Left renal cortex interstitium (tissue), 4 donors: ENCODE measurements around the gene AP4S1. TPM values are rescaled to one million over a fixed set of nuclear protein-coding genes. Genes with fewer than 3 reads are reported as not detected.
"Not testable (repeated sequence)": the region's sequence is repeated elsewhere in the genome, so short reads cannot be mapped to it uniquely, and the experiment has no call there.

ENCODE experiments used
- DNase-seq, 4 donors: peaks; one replicate each; pipeline ENCODE4 v3.0.0-alpha.2; 2013; ENCODE audit warnings: low read depth in 4 of 4, low spot score in 2 of 4, missing footprints in 1 of 4
- polyA plus RNA-seq, 4 donors: library from polyadenylated mRNA; unstranded; fragments of 120-200 nt; gene quantifications; one replicate each; pipeline ENCODE4 v1.2.1, GENCODE V29; 2013; ENCODE audit not compliant: insufficient read length in 4 of 4

Gene AP4S1
- polyA plus RNA-seq, 4 donors, result 17.6 to 22.3 (median 18.7) TPM

- DNase-seq, result no peak
Measured at GRCh38 chr14:31080056-31080455, 54.6 kb downstream of the AP4S1 start.

DNA sequence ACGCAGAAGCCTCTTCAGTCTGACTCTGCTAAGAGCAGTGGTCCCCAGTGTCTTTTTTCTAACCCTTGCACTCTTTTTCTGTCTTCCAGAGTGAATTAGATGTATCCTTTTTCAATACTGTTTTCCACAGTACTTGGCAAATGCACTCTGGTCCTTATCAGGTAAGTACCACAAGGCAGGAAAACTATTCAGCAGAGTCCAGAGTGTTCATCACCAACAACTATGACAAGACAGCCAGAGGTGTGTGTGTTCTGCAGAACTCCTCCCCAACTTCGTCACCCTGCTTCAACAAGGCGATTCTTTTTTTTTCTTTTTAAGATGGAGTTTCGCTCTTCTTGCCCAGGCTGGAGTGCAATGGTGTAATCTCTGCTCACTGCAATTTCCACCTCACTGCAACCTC lies 55.0 kb downstream of the AP4S1 start:
- DNase-seq, result no peak

DNA sequence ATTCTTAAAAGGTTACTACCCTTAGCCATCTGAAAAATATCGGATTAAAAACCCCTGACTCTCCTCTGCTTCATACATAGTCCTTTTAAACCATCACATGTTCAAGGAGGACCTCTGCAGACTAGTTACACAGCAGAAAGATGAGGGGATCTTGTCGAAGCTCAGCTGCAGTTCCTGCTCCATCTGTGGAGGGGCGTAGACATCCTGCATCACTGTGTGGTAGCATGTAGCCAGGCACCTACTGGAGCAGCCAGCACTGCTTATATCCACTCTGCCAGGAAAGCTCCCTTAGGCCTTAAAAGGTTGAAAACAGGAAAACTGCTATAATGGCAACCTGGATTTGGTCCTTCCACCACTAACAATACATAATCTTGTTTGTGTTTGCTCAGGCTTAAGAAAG lies 58.3 kb downstream of the AP4S1 start:
- DNase-seq, result no peak

DNA sequence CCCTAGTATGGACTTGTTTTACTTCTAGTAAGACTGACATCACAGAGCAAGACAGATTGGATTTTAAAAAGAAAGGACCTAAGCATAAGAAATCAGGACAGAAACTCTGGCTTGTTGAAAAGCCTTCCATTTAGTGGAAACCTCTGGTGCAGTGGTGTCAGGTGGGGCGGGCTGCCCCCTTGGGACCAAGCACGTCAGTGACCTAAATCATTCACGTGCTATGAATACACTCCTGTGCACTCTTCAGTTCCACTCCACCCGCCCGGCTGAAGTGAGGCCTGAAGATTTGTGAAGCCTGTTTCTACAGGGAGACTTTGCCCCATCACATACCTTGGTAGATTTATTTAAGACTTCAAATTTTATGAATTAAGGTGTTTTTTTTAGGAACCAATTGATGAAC lies 58.9 kb downstream of the AP4S1 start:
- no peak for DNase-seq

DNA sequence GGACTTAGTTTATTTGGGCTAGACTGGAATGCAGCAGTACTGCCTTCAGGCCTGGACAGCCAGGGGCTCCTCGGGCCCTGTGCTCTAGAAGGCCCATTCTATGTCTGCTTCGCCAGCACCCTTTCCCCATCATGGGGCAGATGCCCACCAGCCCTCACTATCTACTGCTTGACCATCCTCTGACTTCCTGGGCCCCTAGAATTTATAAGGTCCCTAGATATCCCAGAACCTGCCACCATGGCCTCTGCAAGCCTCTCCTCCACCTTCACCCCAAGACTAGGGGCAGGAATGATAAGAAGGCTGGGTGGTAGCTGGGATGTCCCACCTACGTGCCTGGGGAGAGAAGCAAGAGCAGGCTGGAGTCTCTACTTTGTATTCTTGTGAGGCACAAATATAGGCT lies 59.6 kb downstream of the AP4S1 start:
- DNase-seq, result no peak

- not testable (repeated sequence) for DNase-seq
Measured at GRCh38 chr14:31086466-31086865, 61.0 kb downstream of the AP4S1 start.

DNA sequence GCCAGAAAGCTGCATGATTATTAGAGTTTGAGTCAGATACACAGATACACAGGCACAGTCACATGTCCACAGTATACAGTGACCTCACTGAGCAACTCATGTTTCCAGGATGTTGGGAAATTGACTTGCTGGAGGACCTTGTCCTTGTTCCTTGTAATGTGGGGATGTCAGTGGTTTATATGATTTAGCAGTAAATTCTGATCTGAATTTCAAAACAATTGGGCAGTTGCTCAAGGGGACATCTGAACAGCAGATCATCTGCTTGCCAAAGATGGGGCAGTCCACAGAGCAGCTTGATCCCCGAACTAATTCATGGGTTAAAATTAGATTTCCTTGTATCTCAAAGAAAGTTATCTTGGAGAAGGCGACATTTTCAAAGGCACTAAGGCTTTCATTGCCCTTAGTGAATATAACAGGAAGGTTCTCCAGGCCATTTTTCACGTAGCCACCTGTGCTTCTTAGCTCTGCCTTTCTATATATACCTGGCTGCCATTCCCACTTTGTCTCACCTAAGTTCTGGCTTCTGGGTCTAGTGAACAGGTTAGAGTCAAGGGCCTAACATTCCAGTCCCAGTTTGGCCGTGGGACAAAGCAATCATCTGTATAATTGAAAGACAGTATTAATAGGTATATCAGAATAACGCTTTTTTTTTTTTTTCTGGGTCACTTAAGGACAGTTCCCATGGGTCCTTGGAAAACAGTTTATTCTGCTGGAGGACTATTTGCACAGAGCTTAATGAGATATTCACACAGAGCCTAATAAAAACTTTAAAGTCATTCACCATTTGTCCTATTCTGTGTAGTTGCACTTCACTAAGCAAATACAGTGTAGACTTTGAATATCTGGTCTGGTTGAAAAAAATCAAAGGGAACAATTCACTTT lies 65.7 kb downstream of the AP4S1 start:
- no peak for DNase-seq

- no peak for DNase-seq
Measured at GRCh38 chr14:31092160-31092708, 66.8 kb downstream of the AP4S1 start.

GRCh38 chr14:31093884-31094839 lies 68.7 kb downstream of the AP4S1 start:
- DNase-seq, result not testable (repeated sequence)

DNA sequence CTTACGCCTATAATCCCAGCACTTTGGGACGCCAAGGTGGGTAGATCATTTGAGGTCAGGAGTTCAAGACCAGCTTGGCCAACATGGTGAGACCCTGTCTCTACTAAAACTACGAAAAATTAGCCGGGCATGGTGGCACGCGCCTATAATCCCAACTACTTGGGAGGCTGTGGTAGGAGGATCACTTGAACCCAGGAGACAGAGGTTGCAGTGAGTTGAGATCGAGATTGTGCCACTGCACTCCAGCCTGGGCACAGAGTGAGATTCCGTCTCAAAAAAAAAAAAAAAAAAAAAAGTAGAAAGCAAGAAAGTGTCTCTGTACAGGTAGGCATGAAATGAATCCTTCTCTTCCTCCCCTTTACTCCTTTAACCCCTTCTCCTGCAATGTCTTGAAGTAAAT lies 70.4 kb downstream of the AP4S1 start:
- DNase-seq, result not testable (repeated sequence)

DNA sequence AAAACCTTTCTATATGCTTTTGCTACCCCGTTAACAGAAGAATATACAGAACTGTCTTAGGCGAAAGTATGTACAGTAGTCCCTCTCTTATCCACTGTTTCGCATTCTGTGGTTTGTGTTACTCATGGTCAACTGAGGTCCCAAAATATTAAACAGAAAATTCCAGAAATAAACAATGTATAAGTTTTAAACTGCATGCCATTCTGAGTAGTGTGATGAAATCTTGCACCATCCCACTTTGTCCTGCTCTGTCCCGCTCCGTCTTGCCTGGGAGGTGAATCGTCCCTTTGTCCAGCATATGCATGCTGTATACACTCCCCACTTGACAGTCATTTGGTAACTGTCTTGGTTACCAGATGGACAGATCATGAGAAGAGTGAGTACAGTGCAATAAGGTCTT lies 70.8 kb downstream of the AP4S1 start:
- DNase-seq, result no peak

DNA sequence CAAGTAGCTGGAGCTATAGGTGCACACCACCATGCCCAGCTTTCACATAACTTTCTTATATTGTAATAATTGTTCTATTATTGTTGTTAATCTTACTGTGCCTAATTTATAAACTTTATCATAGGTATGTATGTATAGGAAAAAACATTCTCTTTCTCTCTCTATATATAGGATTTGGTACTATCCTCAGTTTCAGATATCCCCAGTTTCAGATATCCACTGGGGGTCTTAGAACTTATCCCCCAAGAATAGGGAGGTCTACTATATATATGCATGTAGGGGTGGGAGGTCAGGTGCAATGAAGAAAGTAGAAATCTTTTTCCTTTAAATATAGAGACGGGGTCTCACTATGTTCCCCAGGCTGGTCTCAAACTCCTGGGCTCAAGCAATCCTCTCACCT lies 71.6 kb downstream of the AP4S1 start:
- DNase-seq, result no peak

GRCh38 chr14:31106768-31107167 lies 81.3 kb downstream of the AP4S1 start:
- DNase-seq, result no peak

DNA sequence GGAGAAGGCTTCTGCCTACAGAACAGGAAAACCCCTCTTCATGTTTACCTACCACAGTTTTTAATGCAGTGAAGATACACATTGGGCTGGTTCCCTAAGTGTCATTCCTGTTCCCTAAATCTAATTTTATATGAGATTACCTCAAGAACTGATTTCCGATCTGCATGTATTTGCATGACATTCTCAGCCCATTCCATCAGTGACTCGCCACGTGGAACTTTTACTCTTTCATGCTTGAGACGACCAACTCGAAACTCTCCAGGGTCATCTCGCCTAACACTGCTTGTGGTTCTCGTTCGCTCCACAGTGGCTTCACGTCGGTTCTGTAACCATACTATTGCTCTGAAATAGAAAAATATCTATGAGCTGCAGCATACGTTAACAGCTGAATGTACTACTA lies 83.8 kb downstream of the AP4S1 start:
- DNase-seq, result no peak

GRCh38 chr14:31110872-31111271 lies 85.4 kb downstream of the AP4S1 start:
- DNase-seq, result no peak

GRCh38 chr14:31113794-31114193 lies 88.3 kb downstream of the AP4S1 start:
- DNase-seq, result no peak

DNA sequence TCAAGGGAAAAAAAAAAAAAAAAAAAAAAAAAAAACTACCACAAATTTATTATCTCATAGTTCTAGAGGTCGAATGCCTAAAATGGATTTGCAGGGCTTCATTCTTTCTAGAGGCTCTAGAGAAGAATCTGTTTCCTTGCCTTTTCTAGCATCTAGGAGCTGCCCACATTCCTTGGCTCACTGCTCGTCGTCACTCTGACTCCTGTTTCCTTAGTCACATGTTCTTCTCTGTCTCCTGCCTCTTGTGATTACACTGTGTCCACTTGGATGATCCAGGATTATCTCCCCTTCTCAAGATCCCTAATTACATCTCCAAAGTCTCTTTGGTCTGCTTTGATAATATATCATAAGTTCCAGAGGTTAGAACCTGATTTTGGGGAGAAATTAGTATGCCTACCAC lies 93.4 kb downstream of the AP4S1 start:
- no peak for DNase-seq

DNA sequence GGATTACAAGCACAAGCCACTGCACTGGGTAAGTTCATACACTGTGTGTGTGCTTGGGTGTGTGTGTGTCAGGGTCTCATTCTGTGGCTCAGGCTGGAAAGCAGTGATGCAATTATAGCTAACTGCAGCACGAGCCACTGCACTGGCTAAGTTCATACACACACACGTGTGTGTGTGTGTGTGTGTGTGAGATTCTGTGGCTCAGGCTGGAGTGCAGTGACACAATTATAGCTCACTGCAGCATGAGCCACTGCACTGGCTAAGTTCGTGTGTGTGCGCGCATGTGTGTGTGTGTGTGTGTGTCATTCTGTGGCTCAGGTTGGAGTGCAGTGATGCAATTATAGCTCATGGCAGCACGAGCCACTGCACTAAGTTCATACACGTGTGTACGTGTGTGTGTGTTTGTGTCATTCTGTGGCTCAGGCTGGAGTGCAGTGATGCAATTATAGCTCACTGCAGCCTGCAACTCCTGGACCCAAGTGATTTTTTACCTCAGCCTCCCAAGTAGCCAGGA lies 96.7 kb downstream of the AP4S1 start:
- no peak for DNase-seq

- DNase-seq, result no peak
Measured at GRCh38 chr14:31122921-31123320, 97.5 kb downstream of the AP4S1 start.

- DNase-seq, result no peak
Measured at GRCh38 chr14:31124197-31124596, 98.7 kb downstream of the AP4S1 start.

- no peak for DNase-seq
Measured at GRCh38 chr14:31125231-31125630, 99.8 kb downstream of the AP4S1 start.
